Non-pigmented ciliary epithelial cell (primary cell): Measurements from ENCODE around the gene TSKS.

Experiments used
- DNase-seq: peaks from one replicate; pipeline ENCODE4 v3.0.0-alpha.2; 2010; ENCODE audit warnings: low read depth

Gene TSKS

GRCh38 chr19:49713236-49713845 lies 49.8 kb downstream of the TSKS start:
- no peak for DNase-seq

GRCh38 chr19:49712397-49712859 lies 50.7 kb downstream of the TSKS start:
- DNase-seq = peak; percentile 34

DNA sequence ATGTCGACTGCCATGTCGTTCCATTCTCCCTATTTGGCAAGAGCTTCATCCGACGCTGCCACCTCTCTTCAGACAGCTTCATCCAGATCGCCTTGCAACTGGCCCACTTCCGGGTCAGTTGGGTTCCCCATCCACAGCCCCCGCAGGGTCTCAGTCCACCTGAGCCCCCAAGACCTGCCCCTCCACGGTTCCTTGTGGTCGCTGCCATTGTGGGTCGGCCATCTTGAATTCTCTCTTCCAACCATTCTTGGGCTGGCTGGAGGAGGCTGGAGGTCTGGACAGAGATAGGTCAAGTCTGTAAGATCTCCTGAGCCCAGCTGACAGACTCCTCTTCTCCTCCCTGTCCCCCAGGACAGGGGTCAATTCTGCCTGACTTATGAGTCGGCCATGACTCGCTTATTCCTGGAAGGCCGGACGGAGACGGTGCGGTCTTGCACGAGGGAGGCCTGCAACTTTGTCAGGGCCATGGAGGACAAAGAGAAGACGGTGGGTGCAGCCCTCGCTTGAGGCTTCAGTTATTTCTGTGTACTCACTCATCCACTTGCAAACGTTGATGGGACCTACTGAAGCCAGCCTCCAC lies 52.6 kb downstream of the TSKS start:
- no peak for DNase-seq

DNA sequence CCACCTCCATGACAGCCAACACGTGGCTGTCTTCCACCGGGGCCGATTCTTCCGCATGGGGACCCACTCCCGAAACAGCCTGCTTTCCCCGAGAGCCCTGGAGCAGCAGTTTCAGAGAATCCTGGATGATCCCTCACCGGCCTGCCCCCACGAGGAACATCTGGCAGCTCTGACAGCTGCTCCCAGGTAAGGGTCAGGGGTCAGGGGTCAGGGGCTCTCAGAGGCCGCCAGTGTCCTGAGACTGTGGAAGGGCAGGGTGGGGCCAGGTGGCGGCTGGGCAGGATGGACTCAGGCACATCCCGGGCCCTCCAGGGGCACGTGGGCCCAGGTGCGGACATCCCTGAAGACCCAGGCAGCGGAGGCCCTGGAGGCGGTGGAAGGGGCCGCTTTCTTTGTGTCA lies 57.2 kb downstream of the TSKS start:
- no peak for DNase-seq

GRCh38 chr19:49704888-49705642 lies 58.0 kb downstream of the TSKS start:
- DNase-seq = no peak

DNA sequence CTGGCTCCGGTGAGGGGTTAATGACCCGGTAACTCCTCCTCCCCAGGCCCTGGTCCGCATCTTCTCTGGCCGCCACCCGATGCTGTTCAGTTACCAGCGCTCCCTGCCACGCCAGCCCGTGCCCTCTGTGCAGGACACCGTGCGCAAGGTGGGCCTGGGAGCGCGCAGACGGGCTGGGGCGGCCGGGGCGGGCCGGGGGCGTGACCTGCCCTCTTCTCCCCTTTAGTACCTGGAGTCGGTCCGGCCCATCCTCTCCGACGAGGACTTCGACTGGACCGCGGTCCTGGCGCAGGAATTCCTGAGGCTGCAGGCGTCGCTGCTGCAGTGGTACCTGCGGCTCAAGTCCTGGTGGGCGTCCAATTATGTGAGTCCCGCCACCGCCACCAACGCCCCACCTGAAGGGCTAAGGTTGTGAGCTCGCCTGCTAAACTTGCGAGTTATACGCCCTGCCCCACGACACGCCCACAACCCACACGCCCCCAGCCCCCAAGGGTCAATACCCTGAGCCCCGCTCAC lies 61.8 kb downstream of the TSKS start:
- no peak for DNase-seq

- DNase-seq = no peak
Measured at GRCh38 chr19:49700563-49700962, 62.5 kb downstream of the TSKS start.

GRCh38 chr19:49699364-49699763 lies 63.7 kb downstream of the TSKS start:
- no peak for DNase-seq

DNA sequence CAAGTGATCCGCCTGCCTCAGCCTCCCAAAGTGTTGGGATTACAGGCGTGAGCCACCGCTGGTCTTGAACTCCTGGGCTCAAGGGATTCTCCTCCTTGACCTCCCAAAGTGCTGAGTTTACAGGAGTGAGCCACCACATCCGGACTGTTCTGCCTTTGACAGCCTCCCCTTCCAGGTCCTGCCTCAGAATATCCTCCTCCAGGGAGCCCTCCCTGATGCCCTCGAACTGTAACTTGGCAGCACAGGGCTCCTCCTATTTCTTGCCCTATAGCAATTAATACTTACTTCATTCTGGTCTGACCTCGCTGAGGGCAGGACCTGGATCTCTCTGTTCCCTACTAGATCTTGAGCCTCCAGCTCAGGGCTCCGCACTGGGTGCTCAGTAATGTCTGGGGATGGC lies 66.2 kb downstream of the TSKS start:
- DNase-seq = no peak

- DNase-seq = no peak
Measured at GRCh38 chr19:49696115-49696514, 67.0 kb downstream of the TSKS start.

DNA sequence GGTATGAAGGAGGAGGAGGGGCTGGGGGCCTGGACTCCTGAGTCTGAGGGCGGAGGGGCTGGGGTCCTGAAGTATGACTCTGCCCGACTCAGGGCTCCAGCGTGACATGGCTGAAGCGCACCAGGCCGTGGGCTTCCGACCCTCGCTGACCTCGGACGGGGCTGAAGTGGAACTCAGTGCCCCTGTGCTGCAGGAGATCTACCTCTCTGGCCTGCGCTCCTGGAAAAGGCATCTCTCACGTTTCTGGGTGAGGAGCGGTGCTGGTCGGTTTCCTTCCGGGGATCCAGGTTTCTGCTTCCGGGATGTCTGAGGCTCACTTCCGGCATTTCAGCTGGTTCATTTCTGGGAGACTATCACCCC lies 71.0 kb downstream of the TSKS start:
- DNase-seq = no peak

DNA sequence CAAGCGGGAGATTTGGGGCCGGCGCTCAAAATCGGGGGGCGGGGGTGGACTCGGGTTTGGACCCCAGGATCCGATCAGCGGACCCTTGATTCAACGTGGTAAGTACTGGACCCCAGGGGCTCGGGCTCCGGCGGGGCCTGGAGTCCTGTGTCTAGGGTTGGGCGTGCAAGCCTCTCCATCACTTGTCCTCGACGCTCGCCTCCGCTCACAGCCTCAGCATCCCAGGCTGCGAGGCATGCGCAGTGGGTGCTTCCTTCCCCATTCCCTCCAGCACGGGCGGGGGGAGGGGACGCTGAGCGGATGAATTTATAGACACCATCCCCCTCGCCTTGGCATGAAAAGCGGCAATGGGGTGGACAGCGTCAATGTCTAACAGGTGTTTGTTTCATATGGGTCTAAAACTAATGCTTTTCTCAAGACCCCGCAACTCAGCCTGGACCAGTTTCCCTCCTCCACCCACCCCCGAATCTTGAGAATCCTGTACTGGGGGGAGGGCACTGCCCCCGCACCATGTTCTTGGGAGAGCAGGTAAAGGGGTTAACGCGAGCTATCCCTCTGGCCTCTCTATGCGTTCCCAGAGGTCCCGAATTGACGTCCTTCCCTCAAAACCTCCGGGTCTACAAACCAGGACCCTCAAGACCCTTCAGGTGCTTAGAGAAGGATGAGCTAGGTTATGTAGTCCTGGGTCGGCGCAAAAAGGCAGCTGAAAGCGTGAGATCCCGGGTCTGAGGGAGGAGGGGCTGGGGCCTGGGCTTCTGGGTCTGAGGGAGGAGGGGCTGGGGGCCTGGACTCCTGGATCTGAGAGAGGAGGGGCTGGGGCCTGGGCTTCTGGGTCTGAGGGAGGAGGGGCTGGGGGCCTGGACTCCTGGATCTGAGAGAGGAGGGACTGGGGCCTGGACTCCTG lies 71.6 kb downstream of the TSKS start:
- DNase-seq = peak; percentile 48

DNA sequence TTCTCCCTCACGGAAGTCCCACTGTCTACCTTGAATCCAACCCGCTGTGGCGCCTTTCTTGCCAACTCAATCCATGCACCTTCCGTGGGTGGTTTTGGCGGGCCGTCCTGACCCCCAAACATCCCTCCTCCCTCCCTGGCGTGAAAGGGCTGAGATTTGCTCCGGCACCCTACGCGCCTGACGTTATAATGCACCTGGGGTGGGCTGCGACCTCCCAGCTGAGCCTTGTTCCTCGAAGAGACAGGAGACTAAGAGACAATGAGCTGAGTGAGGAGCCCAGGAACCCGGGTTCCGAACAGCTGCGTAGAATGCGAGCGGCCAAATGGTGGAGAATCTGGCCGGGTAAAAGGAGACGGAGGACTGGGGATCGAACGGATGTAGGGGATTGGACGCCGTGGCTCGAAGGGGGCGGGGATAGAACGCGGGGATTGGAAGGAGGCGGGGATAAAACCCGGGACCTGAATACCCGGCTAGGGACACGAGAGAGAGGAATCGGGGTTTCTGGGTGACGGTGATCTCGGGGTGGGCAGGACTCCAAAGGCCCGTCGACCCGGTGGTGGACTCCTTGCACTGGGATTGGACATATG lies 72.4 kb downstream of the TSKS start, which contains the start of gene CPT1C:
Gene CPT1C, plus strand, starts transcription at position 461 of the 587 bp plus-strand sequence. CDS start 1,137 bp downstream, outside the sequence.
- no peak for DNase-seq

DNA sequence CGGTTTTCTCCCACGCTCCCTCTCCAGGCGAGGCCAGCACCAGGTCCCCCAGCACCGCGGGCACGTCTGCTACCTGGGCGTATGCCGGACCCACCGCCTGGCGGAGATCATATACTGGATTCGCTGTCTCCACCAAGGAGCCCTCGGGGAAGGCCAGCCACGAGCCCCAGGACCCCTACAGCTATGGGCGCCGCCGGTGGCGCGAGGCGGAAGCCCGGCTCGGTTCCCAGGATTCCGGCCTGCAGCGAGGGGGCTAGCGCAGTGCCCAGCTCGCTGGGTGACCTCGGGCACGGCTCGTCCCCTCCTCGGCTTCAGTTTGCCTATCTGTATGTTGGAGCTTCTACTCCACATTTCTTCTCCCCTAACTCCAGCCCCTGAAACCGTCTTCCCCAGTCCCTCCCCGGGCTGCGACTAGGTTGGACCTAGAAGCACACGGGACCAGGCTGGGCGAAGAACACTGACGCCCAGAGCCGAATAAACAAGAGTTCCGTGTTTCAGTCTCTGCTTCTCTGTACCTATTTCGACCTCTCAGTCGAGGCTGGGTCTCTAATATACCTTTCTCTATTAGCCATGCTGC lies 72.9 kb downstream of the TSKS start:
- no peak for DNase-seq
